ENCODE data around the gene EPC2. TPM values are rescaled to one million over a fixed set of nuclear protein-coding genes. Genes with fewer than 3 reads are reported as not detected.
"Not testable (repeated sequence)": the region's sequence is repeated elsewhere in the genome, so short reads cannot be mapped to it uniquely, and the experiment has no call there.

The EPC2 gene
- polyA plus RNA-seq, 1 of the 3 experiments (the other 2 are of a cell fraction): 8.8 TPM

DNA sequence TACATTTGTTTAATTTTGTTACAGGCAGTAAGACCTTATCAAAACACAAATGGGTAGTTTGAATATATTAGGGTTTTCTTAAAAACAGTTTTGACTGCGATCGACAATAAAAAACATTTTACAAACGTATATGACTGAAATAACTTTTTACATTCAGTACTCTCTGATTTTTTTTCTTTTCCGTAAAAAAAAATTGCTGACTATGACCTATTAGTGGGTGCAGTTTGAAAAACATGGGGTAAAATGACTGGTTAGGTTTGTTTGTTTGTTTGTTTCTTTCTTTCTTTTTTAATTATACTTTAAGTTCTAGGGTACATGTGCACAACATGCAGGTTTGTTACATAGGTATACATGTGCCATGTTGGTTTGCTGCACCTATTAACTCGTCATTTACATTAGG is 36.9 kb downstream of the EPC2 start:
- peaks cover 100% of the 10 kb centered on the region for H3K79me2 ChIP-seq (ENCODE audit: insufficient read depth)
- H2AFZ ChIP-seq (ENCODE audit: low read depth): no peak overlapping the region
- no peak overlapping the region for H3K27ac ChIP-seq (ENCODE audit: low read depth in 2 of 2, low read length in 1 of 2)
- WGBS (ENCODE audit: low lambda C conversion rate): 97% methylated on average over 5 of the region's 5 CpGs
- no peaks in the 10 kb centered on the region for H3K36me3 ChIP-seq (replicated peaks in 1 of 2; ENCODE audit: control insufficient read depth in 1 of 2, insufficient read depth in 2 of 2, low read length in 1 of 2)
- POLR2A ChIA-PET: no interaction called here
- no peak overlapping the region for H3K9ac ChIP-seq
- H3K4me2 ChIP-seq: no peak overlapping the region
- no peak overlapping the region for H3K4me3 ChIP-seq (ENCODE audit: low read depth in 2 of 2, low read length in 1 of 2)
- no peaks in the 10 kb centered on the region for H3K9me3 ChIP-seq
- H4K20me1 ChIP-seq (ENCODE audit: insufficient read depth): peaks cover 85% of the 10 kb centered on the region
- CTCF ChIA-PET: interaction anchor here (1.0 kb wide), 1 partner anchor 241 kb away, joined by 3 read pairs; no protein-coding TSS in a partner anchor
- no peaks in the 10 kb centered on the region for H3K27me3 ChIP-seq (ENCODE audit: insufficient read depth)
- no peak for DNase-seq
- H3K4me1 ChIP-seq (ENCODE audit: control insufficient read depth in 1 of 2, insufficient read depth in 2 of 2, low read depth in 1 of 2, low read length in 1 of 2): no peaks in the 10 kb centered on the region
- no peak for TF ChIP-seq GABPA (IDR thresholded peaks at IDR 0.05; ENCODE audit: low read depth)
- TF ChIP-seq, protein P1, sequence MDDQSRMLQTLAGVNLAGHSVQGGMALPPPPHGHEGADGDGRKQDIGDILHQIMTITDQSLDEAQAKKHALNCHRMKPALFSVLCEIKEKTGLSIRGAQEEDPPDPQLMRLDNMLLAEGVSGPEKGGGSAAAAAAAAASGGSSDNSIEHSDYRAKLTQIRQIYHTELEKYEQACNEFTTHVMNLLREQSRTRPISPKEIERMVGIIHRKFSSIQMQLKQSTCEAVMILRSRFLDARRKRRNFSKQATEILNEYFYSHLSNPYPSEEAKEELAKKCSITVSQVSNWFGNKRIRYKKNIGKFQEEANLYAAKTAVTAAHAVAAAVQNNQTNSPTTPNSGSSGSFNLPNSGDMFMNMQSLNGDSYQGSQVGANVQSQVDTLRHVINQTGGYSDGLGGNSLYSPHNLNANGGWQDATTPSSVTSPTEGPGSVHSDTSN (IDR thresholded peaks at IDR 0.05): no peak
- no peak for TF ChIP-seq POLR2AphosphoS5 (IDR thresholded peaks at IDR 0.05; ENCODE audit: low read depth, low read length)
- no peak for TF ChIP-seq GATA2 (CRISPR knock-in tag; IDR thresholded peaks at IDR 0.05)
- no peak for TF ChIP-seq MXI1 (IDR thresholded peaks at IDR 0.05; ENCODE audit: low read depth, low read length)
- H3F3A ChIP-seq (replicated peaks; ENCODE audit: insufficient read depth): no peaks in the 10 kb centered on the region
- H3K9me2 ChIP-seq: no peaks in the 10 kb centered on the region

DNA sequence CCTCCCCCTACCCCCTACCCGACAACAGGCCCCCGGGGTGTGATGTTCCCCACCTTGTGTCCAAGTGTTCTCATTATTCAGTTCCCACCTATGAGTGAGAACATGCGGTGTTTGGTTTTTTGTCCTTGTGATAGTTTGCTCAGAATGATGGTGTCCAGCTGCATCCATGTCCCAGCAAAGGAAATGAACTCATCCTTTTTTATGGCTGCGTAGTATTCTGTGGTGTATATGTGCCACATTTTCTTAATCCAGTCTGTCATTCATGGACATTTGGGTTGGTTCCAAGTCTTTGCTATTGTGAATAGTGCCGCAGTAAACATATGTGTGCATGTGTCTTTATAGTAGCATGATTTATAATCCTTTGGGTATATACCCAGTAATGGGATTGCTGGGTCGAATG is 37.3 kb downstream of the EPC2 start:
- H4K20me1 ChIP-seq (ENCODE audit: insufficient read depth): peaks cover 85% of the 10 kb centered on the region
- H3K4me1 ChIP-seq (ENCODE audit: control insufficient read depth in 1 of 2, insufficient read depth in 2 of 2, low read depth in 1 of 2, low read length in 1 of 2); H3K9me2 ChIP-seq; DNase-seq; CTCF ChIA-PET; H3K4me3 ChIP-seq (ENCODE audit: low read depth in 2 of 2, low read length in 1 of 2); H2AFZ ChIP-seq (ENCODE audit: low read depth); H3K27ac ChIP-seq (ENCODE audit: low read depth in 2 of 2, low read length in 1 of 2); H3K4me2 ChIP-seq; H3K27me3 ChIP-seq (ENCODE audit: insufficient read depth); H3F3A ChIP-seq (replicated peaks; ENCODE audit: insufficient read depth); H3K9ac ChIP-seq; POLR2A ChIA-PET; H3K36me3 ChIP-seq (replicated peaks in 1 of 2; ENCODE audit: control insufficient read depth in 1 of 2, insufficient read depth in 2 of 2, low read length in 1 of 2); H3K9me3 ChIP-seq: not testable (repeated sequence)
- WGBS (ENCODE audit: low lambda C conversion rate): 96% methylated on average over 6 of the region's 6 CpGs
- H3K79me2 ChIP-seq (ENCODE audit: insufficient read depth): peaks cover 100% of the 10 kb centered on the region

- Histone ChIP-seq H3K4me3 (ENCODE audit: low read depth in 2 of 2, low read length in 1 of 2) (no peak overlapping the region), H3K27me3 (ENCODE audit: insufficient read depth) (no peaks in the 10 kb centered on the region), H3K79me2 (ENCODE audit: insufficient read depth) (peaks cover 100% of the 10 kb centered on the region), H3K9me2 (no peaks in the 10 kb centered on the region), H3K9me3 (no peaks in the 10 kb centered on the region), H3K4me2 (no peak overlapping the region), H3K9ac (no peak overlapping the region), H2AFZ (ENCODE audit: low read depth) (no peak overlapping the region), H3F3A (replicated peaks; ENCODE audit: insufficient read depth) (no peaks in the 10 kb centered on the region), H3K27ac (ENCODE audit: low read depth in 2 of 2, low read length in 1 of 2) (no peak overlapping the region), H3K36me3 (replicated peaks in 1 of 2; ENCODE audit: control insufficient read depth in 1 of 2, insufficient read depth in 2 of 2, low read length in 1 of 2) (no peaks in the 10 kb centered on the region), H3K4me1 (ENCODE audit: control insufficient read depth in 1 of 2, insufficient read depth in 2 of 2, low read depth in 1 of 2, low read length in 1 of 2) (no peaks in the 10 kb centered on the region), H4K20me1 (ENCODE audit: insufficient read depth) (peaks cover 89% of the 10 kb centered on the region)
- POLR2A ChIA-PET: no interaction called here
- no peak for DNase-seq
- 88% methylated on average over 6 of the region's 6 CpGs for WGBS (ENCODE audit: low lambda C conversion rate)
- CTCF ChIA-PET: interaction anchor here (0.6 kb wide), 1 partner anchor 948 kb away, joined by 5 read pairs; no protein-coding TSS in a partner anchor
- TF ChIP-seq NRF1 (IDR thresholded peaks at IDR 0.05; ENCODE audit: low read depth, low read length): no peak
- TF ChIP-seq GATA2 (CRISPR knock-in tag; IDR thresholded peaks at IDR 0.05): no peak
- TF ChIP-seq MXI1 (IDR thresholded peaks at IDR 0.05; ENCODE audit: low read depth, low read length): no peak
- TF ChIP-seq REST (IDR thresholded peaks at IDR 0.05; ENCODE audit: low read depth, low read length): no peak
These were observed 40.0 kb downstream of the EPC2 start for GRCh38 chr2:148684507-148684906.
